Uterus (tissue), 2 donors: ENCODE data around the gene PRRT1B.

Source experiments
- CTCF ChIP-seq, 4 experiments: fragments of 200-600 bp in 2 of 4; fragments of 450-650 bp in 2 of 4; sonication (generic) in 2 of 4; IDR thresholded peaks; one replicate each; pipeline ENCODE4 v1.5.1; 2016 to 2019; ENCODE audit warnings: antibody characterized with exemption in 4 of 4, mild to moderate bottlenecking in 2 of 4, moderate library complexity in 1 of 4
- POLR2A ChIP-seq, 2 donors: fragments of 450-650 bp; IDR thresholded peaks; one replicate each; pipeline ENCODE4 v1.6.1; 2016; ENCODE audit warnings: antibody characterized with exemption in 2 of 2, mild to moderate bottlenecking in 1 of 2, moderate library complexity in 1 of 2

- TF ChIP-seq CTCF (IDR thresholded peaks at IDR 0.05) (no peak), POLR2A (IDR thresholded peaks at IDR 0.05) (no peak)
These were observed 538 bp downstream of the PRRT1B start for GRCh38 chr9:131545786-131546335.
